Keratinocyte (primary cell): ENCODE measurements around the gene ADGRB3. TPM values are rescaled to one million over a fixed set of nuclear protein-coding genes. Genes with fewer than 3 reads are reported as not detected.

Experiments used
- DNase-seq: peaks from one replicate; pipeline ENCODE4 v3.0.0-alpha.2; 2011; ENCODE audit warnings: low read depth, missing footprints, low spot score
- FAIRE-seq: peaks from 2 replicates; lab custom pipeline; 2011; peaks lifted over from hg19 to GRCh38; lab: Jason Lieb, UNC
- H2AFZ ChIP-seq: 2 replicates; pipeline ENCODE4 v1.6.0; 2012; ENCODE audit warnings: low read length, control low read depth, inconsistent platforms; ENCODE audit not compliant: control insufficient read depth
- H3K27ac ChIP-seq: 2 replicates; pipeline ENCODE4 v1.5.1; 2011; ENCODE audit warnings: low read length; ENCODE audit not compliant: control insufficient read depth, insufficient read depth
- H3K27me3 ChIP-seq: 3 replicates; pipeline ENCODE4 v1.6.0; 2011; ENCODE audit warnings: low read length; ENCODE audit not compliant: control insufficient read depth, insufficient read depth; ENCODE audit errors: extremely low read depth
- H3K36me3 ChIP-seq, 2 experiments: 2 replicates in 1 of 2; 3 replicates in 1 of 2; pipeline ENCODE4 v1.5.1; 2011; ENCODE audit warnings: low read length in 2 of 2, mild to moderate bottlenecking in 1 of 2; ENCODE audit not compliant: control insufficient read depth in 2 of 2, insufficient read depth in 2 of 2; ENCODE audit errors: extremely low read depth in 1 of 2
- H3K4me1 ChIP-seq: 3 replicates; pipeline ENCODE4 v1.5.1; 2011; ENCODE audit warnings: low read length; ENCODE audit not compliant: control insufficient read depth, insufficient read depth; ENCODE audit errors: extremely low read depth
- H3K4me2 ChIP-seq: 3 replicates; pipeline ENCODE4 v1.6.0; 2011; ENCODE audit warnings: low read depth, low read length; ENCODE audit not compliant: control insufficient read depth, insufficient read depth; ENCODE audit errors: extremely low read depth
- H3K4me3 ChIP-seq, 3 experiments: fragments of 200-600 bp in 1 of 3; sonication (generic) in 1 of 3; 2 replicates in 2 of 3; 3 replicates in 1 of 3; pipeline ENCODE4 v1.5.1; 2011 to 2016; ENCODE audit warnings: low read length in 3 of 3, mild to moderate bottlenecking in 3 of 3, control low read depth in 2 of 3, inconsistent platforms in 1 of 3, low read depth in 1 of 3, mixed read lengths in 1 of 3, mixed run types in 1 of 3, moderate library complexity in 1 of 3; ENCODE audit not compliant: control insufficient read depth in 2 of 3, insufficient read depth in 2 of 3; ENCODE audit errors: extremely low read depth in 1 of 3
- H3K79me2 ChIP-seq: 2 replicates; pipeline ENCODE4 v1.6.0; 2012; ENCODE audit warnings: low read length; ENCODE audit not compliant: control insufficient read depth, insufficient read depth
- H3K9ac ChIP-seq: 3 replicates; pipeline ENCODE4 v1.6.0; 2011; ENCODE audit warnings: low read length; ENCODE audit not compliant: control insufficient read depth, insufficient read depth; ENCODE audit errors: extremely low read depth
- H3K9me1 ChIP-seq: 3 replicates; pipeline ENCODE4 v1.6.0; 2011; ENCODE audit warnings: low read length; ENCODE audit not compliant: control insufficient read depth, insufficient read depth; ENCODE audit errors: extremely low read depth
- H3K9me3 ChIP-seq: 2 replicates; pipeline ENCODE4 v1.5.1; 2012; ENCODE audit warnings: low read depth, low read length; ENCODE audit not compliant: control insufficient read depth
- H4K20me1 ChIP-seq: 3 replicates; pipeline ENCODE4 v1.6.0; 2011; ENCODE audit warnings: low read length; ENCODE audit not compliant: control insufficient read depth, insufficient read depth; ENCODE audit errors: extremely low read depth
- EZH2 ChIP-seq: IDR thresholded peaks from one replicate; pipeline ENCODE4 v1.6.1; 2012; ENCODE audit warnings: inconsistent platforms, mild to moderate bottlenecking, low read length, moderate library complexity
- dilution Hi-C: fragments of 300-500 bp; cut with MboI; formaldehyde crosslinking; loops from one replicate; pipeline ENCODE4 v1.7.0; 2020; ENCODE audit warnings: low sequenced_read_pairs; ENCODE audit not compliant: extremely low pct_ligation_motif_present
- polyA plus RNA-seq, 5 experiments: library from polyadenylated mRNA; depleted of rRNA in 3 of 5; stranded (reverse) in 3 of 5; stranded (forward) in 1 of 5; unstranded in 1 of 5; fragments of >200 nt; gene quantifications; 1 replicate in 1 of 5; 2 replicates in 3 of 5; 3 replicates in 1 of 5; pipeline versions ENCODE4 v1.2.1 to v1.2.3, GENCODE V29; 2011 to 2012; ENCODE audit warnings: missing spikeins in 2 of 5, low read depth in 1 of 5, low replicate concordance in 1 of 5
- TF ChIP-seq, protein P1 (sequence below), 3 experiments: IDR thresholded peaks in 1 of 3; conservative IDR thresholded peaks in 1 of 3; optimal IDR thresholded peaks in 1 of 3; 2 replicates in 2 of 3; 3 replicates in 1 of 3; pipeline versions ENCODE3 to v1.5.1; 2011; ENCODE audit warnings: low read length in 3 of 3, mild to moderate bottlenecking in 3 of 3, moderate library complexity in 2 of 3, control low read depth in 1 of 3, inconsistent platforms in 1 of 3; ENCODE audit not compliant: insufficient read depth in 2 of 3; ENCODE audit errors: extremely low read depth in 1 of 3

ADGRB3 gene
- polyA plus RNA-seq, 1 donor (not counting 4 experiments of a cell fraction or from before 2014, with no cell fraction given): not detected

DNA sequence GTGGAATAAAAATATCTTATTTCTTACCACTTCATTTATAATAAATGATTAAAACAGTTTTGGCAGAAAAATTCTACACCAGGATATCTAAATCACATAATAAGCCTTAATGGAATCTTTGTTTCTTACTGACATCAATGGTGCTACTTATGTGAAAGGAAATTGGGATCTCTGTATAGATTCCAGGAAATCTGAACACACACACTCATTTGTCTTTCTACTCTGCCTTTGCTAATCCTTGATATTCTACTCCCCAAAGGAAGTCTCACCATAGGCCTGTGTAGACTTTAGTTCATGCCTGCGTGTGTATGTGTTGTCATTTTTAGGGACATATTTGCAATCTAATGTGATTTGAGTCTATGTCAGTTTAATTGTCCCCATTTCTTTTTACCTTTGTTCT, 7.9 kb downstream of the ADGRB3 start:
- H3K36me3 ChIP-seq: no peaks in the 10 kb centered on the region
- no peak overlapping the region for H3K4me3 ChIP-seq
- TF ChIP-seq, protein P1, sequence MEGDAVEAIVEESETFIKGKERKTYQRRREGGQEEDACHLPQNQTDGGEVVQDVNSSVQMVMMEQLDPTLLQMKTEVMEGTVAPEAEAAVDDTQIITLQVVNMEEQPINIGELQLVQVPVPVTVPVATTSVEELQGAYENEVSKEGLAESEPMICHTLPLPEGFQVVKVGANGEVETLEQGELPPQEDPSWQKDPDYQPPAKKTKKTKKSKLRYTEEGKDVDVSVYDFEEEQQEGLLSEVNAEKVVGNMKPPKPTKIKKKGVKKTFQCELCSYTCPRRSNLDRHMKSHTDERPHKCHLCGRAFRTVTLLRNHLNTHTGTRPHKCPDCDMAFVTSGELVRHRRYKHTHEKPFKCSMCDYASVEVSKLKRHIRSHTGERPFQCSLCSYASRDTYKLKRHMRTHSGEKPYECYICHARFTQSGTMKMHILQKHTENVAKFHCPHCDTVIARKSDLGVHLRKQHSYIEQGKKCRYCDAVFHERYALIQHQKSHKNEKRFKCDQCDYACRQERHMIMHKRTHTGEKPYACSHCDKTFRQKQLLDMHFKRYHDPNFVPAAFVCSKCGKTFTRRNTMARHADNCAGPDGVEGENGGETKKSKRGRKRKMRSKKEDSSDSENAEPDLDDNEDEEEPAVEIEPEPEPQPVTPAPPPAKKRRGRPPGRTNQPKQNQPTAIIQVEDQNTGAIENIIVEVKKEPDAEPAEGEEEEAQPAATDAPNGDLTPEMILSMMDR (optimal IDR thresholded peaks at IDR 0.05 in 1 of 3, IDR thresholded peaks at IDR 0.05 in 1 of 3, conservative IDR thresholded peaks at IDR 0.05 in 1 of 3; ENCODE audit: extremely low read depth in 1 of 3, insufficient read depth in 2 of 3, low read length in 3 of 3): no peak
- TF ChIP-seq EZH2: no peak
- no peaks in the 10 kb centered on the region for H3K27me3 ChIP-seq
- no peaks in the 10 kb centered on the region for H3K9me1 ChIP-seq
- H3K79me2 ChIP-seq: no peaks in the 10 kb centered on the region
- H4K20me1 ChIP-seq: no peaks in the 10 kb centered on the region
- dilution Hi-C loops: no loop called here
- H3K9ac ChIP-seq: no peak overlapping the region
- H3K4me1 ChIP-seq: no peaks in the 10 kb centered on the region
- no peak for FAIRE-seq
- DNase-seq: no peak
- no peak overlapping the region for H3K4me2 ChIP-seq
- H3K9me3 ChIP-seq: no peaks in the 10 kb centered on the region
- no peak overlapping the region for H2AFZ ChIP-seq
- no peak overlapping the region for H3K27ac ChIP-seq

DNA sequence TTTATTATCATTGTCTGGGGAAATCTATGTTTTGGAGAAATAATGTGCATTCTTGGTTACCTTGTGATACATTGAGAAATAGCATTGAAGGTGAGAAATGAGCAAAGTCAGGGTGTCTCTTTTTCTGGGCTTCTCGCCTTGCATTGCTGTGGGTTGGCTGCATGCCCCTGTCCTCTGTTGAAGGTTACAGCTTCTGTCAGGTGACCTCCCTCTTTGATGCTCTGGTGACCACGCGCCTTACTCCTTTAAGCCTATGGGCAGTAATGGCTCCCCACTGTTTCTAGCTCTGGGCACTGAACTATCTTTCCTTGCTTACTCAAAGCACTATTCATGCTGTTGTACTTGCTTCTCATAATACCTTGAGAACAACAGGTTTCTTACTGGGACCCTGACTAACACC, 14.6 kb downstream of the ADGRB3 start:
- DNase-seq (no peak), FAIRE-seq (no peak)
- no peaks in the 10 kb centered on the region for H3K36me3 ChIP-seq
- no peaks in the 10 kb centered on the region for H3K9me1 ChIP-seq
- no peaks in the 10 kb centered on the region for H3K27me3 ChIP-seq
- no peaks in the 10 kb centered on the region for H3K79me2 ChIP-seq
- no peak overlapping the region for H3K4me2 ChIP-seq
- no peaks in the 10 kb centered on the region for H3K4me1 ChIP-seq
- no peak overlapping the region for H3K27ac ChIP-seq
- dilution Hi-C loops: no loop called here
- H3K9me3 ChIP-seq: no peaks in the 10 kb centered on the region
- TF ChIP-seq, protein P1 (optimal IDR thresholded peaks at IDR 0.05 in 1 of 3, IDR thresholded peaks at IDR 0.05 in 1 of 3, conservative IDR thresholded peaks at IDR 0.05 in 1 of 3; ENCODE audit: extremely low read depth in 1 of 3, insufficient read depth in 2 of 3, low read length in 3 of 3): no peak
- TF ChIP-seq EZH2: no peak
- no peak overlapping the region for H3K9ac ChIP-seq
- no peak overlapping the region for H2AFZ ChIP-seq
- no peak overlapping the region for H3K4me3 ChIP-seq
- no peaks in the 10 kb centered on the region for H4K20me1 ChIP-seq
